Measurements from ENCODE around the gene PPP2R5C. TPM values are rescaled to one million over a fixed set of nuclear protein-coding genes. Genes with fewer than 3 reads are reported as not detected.
"Not testable (repeated sequence)": the region's sequence is repeated elsewhere in the genome, so short reads cannot be mapped to it uniquely, and the experiment has no call there.

Gene PPP2R5C
- total and polyA plus RNA-seq, 2 donors: 144 to 175 TPM

DNA sequence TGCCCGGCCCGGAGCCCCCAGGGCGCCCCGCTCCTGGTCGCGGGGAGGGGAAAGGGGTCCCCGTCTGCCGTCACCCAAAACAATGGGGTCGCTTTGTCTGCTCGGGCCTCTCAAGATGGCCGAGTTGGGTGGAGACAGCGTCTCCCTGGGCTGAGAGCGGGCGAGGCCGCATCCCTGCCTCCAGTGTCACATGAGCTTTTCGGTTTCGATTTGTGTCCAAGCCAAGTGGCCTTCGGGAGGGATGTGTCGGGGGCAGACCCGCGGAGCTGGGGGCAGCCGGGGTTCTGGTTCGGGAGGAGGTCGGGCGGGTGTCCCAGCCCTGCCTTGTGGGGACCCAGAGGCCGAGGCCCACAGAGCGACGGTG, 203.7 kb downstream of the PPP2R5C start:
- H3K4me1 ChIP-seq (ENCODE audit: control insufficient read depth in 2 of 2, insufficient read depth in 2 of 2, low read length in 2 of 2): peaks cover 9 to 10% of the 10 kb centered on the region in 2 donors
- peaks cover 5 to 8% of the 10 kb centered on the region in 2 donors for H3K36me3 ChIP-seq (ENCODE audit: control insufficient read depth in 2 of 2, insufficient read depth in 2 of 2, low read length in 1 of 2)
- DNase-seq (ENCODE audit: low read depth in 6 of 9, low spot score in 9 of 9): peak in 5 of 9 donors; percentile 39 to 74 (median 57)
- peak overlapping the region; percentile 89 to 98 for H3K4me3 ChIP-seq (ENCODE audit: low read length in 2 of 2)
- under 1% methylated on average over 28 of the region's 28 CpGs for WGBS
- peaks cover 0 to 5% of the 10 kb centered on the region in 2 donors for H3K9me3 ChIP-seq (ENCODE audit: control insufficient read depth in 2 of 2, insufficient read depth in 1 of 2, low read length in 1 of 2)
- peak overlapping the region; percentile 67 to 93 for H3K27ac ChIP-seq (ENCODE audit: low read depth in 1 of 2, low read length in 1 of 2)
- H3K27me3 ChIP-seq (ENCODE audit: control insufficient read depth in 2 of 2, insufficient read depth in 1 of 2, low read length in 1 of 2): peaks cover 0 to 2% of the 10 kb centered on the region in 2 donors

GRCh38 chr14:101965770-101966722, 204.5 kb downstream of the PPP2R5C start:
- Histone ChIP-seq H3K9me3 (ENCODE audit: control insufficient read depth in 2 of 2, insufficient read depth in 1 of 2, low read length in 1 of 2) (peaks cover 0 to 4% of the 10 kb centered on the region in 2 donors), H3K27me3 (ENCODE audit: control insufficient read depth in 2 of 2, insufficient read depth in 1 of 2, low read length in 1 of 2) (peaks cover 0 to 2% of the 10 kb centered on the region in 2 donors), H3K4me1 (ENCODE audit: control insufficient read depth in 2 of 2, insufficient read depth in 2 of 2, low read length in 2 of 2) (peaks cover 9 to 10% of the 10 kb centered on the region in 2 donors), H3K27ac (ENCODE audit: low read depth in 1 of 2, low read length in 1 of 2) (no peak overlapping the region), H3K36me3 (ENCODE audit: control insufficient read depth in 2 of 2, insufficient read depth in 2 of 2, low read length in 1 of 2) (peaks cover 6 to 8% of the 10 kb centered on the region in 2 donors), H3K4me3 (ENCODE audit: low read length in 2 of 2) (peak overlapping the region; percentile 89 to 98)
- DNase-seq (ENCODE audit: low read depth in 6 of 9, low spot score in 9 of 9): peak in 1 of 9 donors; percentile 18
- WGBS: 72% methylated on average over 5 of the region's 5 CpGs

DNA sequence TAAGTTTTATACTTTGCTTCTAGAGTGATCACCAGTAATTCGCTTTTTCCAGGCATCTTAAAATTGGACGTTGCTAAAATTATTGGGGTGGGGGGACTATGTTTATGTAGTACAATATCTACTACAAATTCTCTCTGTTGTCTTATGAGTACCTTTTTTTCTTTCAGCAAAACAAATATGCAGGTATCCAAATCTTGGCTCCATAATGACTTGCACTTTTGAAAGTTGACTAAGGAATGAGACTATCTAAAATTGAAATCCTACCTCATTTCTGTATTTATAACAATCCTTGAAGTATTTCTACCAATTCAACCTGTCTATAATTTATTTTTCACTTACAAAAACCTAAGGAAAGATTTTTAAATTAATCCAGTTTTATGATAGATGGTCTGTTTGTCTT, 205.2 kb downstream of the PPP2R5C start:
- H3K4me1 ChIP-seq (ENCODE audit: control insufficient read depth in 2 of 2, insufficient read depth in 2 of 2, low read length in 2 of 2): peaks cover 6 to 10% of the 10 kb centered on the region in 2 donors
- H3K9me3 ChIP-seq (ENCODE audit: control insufficient read depth in 2 of 2, insufficient read depth in 1 of 2, low read length in 1 of 2): no peaks in the 10 kb centered on the region
- H3K27me3 ChIP-seq (ENCODE audit: control insufficient read depth in 2 of 2, insufficient read depth in 1 of 2, low read length in 1 of 2): peaks cover 0 to under 1% of the 10 kb centered on the region in 2 donors
- H3K4me3 ChIP-seq (ENCODE audit: low read length in 2 of 2): no peak overlapping the region
- DNase-seq (ENCODE audit: low read depth in 6 of 9, low spot score in 9 of 9): no peak
- H3K27ac ChIP-seq (ENCODE audit: low read depth in 1 of 2, low read length in 1 of 2): no peak overlapping the region
- H3K36me3 ChIP-seq (ENCODE audit: control insufficient read depth in 2 of 2, insufficient read depth in 2 of 2, low read length in 1 of 2): peaks cover 6 to 8% of the 10 kb centered on the region in 2 donors
- 94% methylated on average over 2 of the region's 2 CpGs for WGBS

DNA sequence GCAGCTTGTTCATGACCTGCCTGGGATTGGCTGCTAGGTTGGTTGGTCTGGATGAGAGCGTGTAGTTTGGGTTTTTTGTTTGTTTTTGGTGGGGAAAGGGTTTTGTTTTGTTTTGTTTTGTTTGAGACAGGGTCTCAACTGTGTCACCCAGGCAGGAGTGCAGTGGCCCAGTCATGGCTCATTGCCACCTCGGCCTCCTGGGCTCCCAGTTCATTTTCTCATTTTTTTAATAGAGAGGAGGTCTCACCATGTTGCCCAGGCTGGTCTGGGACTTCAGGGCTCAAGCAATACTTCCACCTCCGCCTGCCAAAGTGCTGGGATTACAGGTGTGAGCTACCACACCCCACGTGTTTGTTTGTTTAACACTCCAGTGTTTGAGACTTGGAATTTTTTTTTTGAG, 206.7 kb downstream of the PPP2R5C start:
- whole genome bisulfite sequencing: 96% methylated on average over 4 of the region's 4 CpGs
- no peak overlapping the region for H3K27ac ChIP-seq (ENCODE audit: low read depth in 1 of 2, low read length in 1 of 2)
- H3K4me1 ChIP-seq (ENCODE audit: control insufficient read depth in 2 of 2, insufficient read depth in 2 of 2, low read length in 2 of 2): peaks cover 6 to 10% of the 10 kb centered on the region in 2 donors

GRCh38 chr14:101969481-101969880, 208.0 kb downstream of the PPP2R5C start:
- Histone ChIP-seq H3K36me3 (ENCODE audit: control insufficient read depth in 2 of 2, insufficient read depth in 2 of 2, low read length in 1 of 2) (peaks cover 6 to 8% of the 10 kb centered on the region in 2 donors), H3K9me3 (ENCODE audit: control insufficient read depth in 2 of 2, insufficient read depth in 1 of 2, low read length in 1 of 2) (no peaks in the 10 kb centered on the region), H3K4me1 (ENCODE audit: control insufficient read depth in 2 of 2, insufficient read depth in 2 of 2, low read length in 2 of 2) (peaks cover 0 to 10% of the 10 kb centered on the region in 2 donors), H3K27me3 (ENCODE audit: control insufficient read depth in 2 of 2, insufficient read depth in 1 of 2, low read length in 1 of 2) (no peaks in the 10 kb centered on the region), H3K27ac (ENCODE audit: low read depth in 1 of 2, low read length in 1 of 2) (no peak overlapping the region), H3K4me3 (ENCODE audit: low read length in 2 of 2) (no peak overlapping the region)
- WGBS: 89% methylated on average over 9 of the region's 9 CpGs
- no peak for DNase-seq (ENCODE audit: low read depth in 6 of 9, low spot score in 9 of 9)

More for the DNA sequence above, 206.7 kb downstream of the PPP2R5C start:
- Histone ChIP-seq H3K36me3 (ENCODE audit: control insufficient read depth in 2 of 2, insufficient read depth in 2 of 2, low read length in 1 of 2) (peaks cover 6 to 8% of the 10 kb centered on the region in 2 donors), H3K27me3 (ENCODE audit: control insufficient read depth in 2 of 2, insufficient read depth in 1 of 2, low read length in 1 of 2) (no peaks in the 10 kb centered on the region), H3K4me3 (ENCODE audit: low read length in 2 of 2) (no peak overlapping the region), H3K9me3 (ENCODE audit: control insufficient read depth in 2 of 2, insufficient read depth in 1 of 2, low read length in 1 of 2) (no peaks in the 10 kb centered on the region)
- DNase-seq (ENCODE audit: low read depth in 6 of 9, low spot score in 9 of 9): no peak

DNA sequence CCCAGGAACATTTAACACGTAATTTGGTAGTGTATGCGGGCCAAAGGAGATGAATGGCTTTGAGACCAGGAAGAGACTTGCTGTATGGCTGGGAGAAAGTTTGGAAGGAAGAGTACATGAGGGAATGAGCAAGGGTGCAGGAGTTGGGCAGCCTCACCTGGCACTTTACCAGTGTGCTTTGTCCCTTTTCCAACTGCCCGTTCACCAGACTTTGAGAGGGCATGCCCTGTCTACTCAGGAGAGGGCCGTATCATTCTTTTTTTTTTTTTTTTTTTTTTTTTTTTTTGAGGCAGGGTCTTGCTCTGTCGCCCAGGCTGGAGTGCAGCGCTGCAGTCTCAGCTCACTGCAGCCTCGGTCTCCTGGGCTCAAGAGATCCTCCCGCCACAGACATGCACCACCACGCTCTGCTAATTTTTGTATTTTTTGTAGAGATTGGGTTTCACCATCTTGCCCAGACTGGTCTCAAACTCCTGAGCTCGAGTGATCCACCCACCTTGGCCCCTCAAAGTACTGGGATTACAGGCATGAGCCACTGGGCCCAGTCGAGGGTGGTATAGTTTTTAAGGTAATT, 209.4 kb downstream of the PPP2R5C start:
- no peak for DNase-seq (ENCODE audit: low read depth in 6 of 9, low spot score in 9 of 9)
- H3K9me3 ChIP-seq (ENCODE audit: control insufficient read depth in 2 of 2, insufficient read depth in 1 of 2, low read length in 1 of 2): no peaks in the 10 kb centered on the region
- peaks cover 0 to 4% of the 10 kb centered on the region in 2 donors for H3K4me1 ChIP-seq (ENCODE audit: control insufficient read depth in 2 of 2, insufficient read depth in 2 of 2, low read length in 2 of 2)
- no peaks in the 10 kb centered on the region for H3K27me3 ChIP-seq (ENCODE audit: control insufficient read depth in 2 of 2, insufficient read depth in 1 of 2, low read length in 1 of 2)
- 94% methylated on average over 11 of the region's 11 CpGs for WGBS
- no peak overlapping the region for H3K4me3 ChIP-seq (ENCODE audit: low read length in 2 of 2)
- no peak overlapping the region for H3K27ac ChIP-seq (ENCODE audit: low read depth in 1 of 2, low read length in 1 of 2)
- H3K36me3 ChIP-seq (ENCODE audit: control insufficient read depth in 2 of 2, insufficient read depth in 2 of 2, low read length in 1 of 2): peaks cover 9 to 12% of the 10 kb centered on the region in 2 donors

DNA sequence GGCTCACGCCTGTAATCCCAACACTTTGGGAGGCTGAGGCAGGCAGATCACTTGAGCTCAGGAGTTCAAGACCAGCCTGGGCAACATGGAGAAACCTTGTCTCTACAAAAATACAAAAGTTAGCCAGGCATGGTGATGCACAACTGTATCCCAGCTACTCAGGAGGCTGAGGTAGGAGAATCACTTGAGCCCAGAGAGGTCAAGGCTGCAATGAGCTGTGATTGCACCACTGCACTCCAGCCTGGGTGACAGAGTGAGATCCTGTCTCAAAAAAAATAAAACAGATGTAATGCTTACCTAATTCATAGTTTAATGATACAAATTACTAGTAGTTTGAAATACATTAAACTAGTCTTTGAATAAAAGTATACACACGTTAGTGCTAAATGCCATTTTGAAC, 209.9 kb downstream of the PPP2R5C start:
- H3K4me3 ChIP-seq (ENCODE audit: low read length in 2 of 2); DNase-seq (ENCODE audit: low read depth in 6 of 9, low spot score in 9 of 9); H3K4me1 ChIP-seq (ENCODE audit: control insufficient read depth in 2 of 2, insufficient read depth in 2 of 2, low read length in 2 of 2); H3K27ac ChIP-seq (ENCODE audit: low read depth in 1 of 2, low read length in 1 of 2); H3K9me3 ChIP-seq (ENCODE audit: control insufficient read depth in 2 of 2, insufficient read depth in 1 of 2, low read length in 1 of 2); H3K27me3 ChIP-seq (ENCODE audit: control insufficient read depth in 2 of 2, insufficient read depth in 1 of 2, low read length in 1 of 2): not testable (repeated sequence)
- 95% methylated on average over 2 of the region's 2 CpGs for WGBS
- H3K36me3 ChIP-seq (ENCODE audit: control insufficient read depth in 2 of 2, insufficient read depth in 2 of 2, low read length in 1 of 2): peaks cover 11 to 12% of the 10 kb centered on the region in 2 donors

GRCh38 chr14:101972126-101972866, 210.8 kb downstream of the PPP2R5C start:
- WGBS: 94% methylated on average over 10 of the region's 10 CpGs
- Histone ChIP-seq H3K4me3 (ENCODE audit: low read length in 2 of 2) (no peak overlapping the region), H3K36me3 (ENCODE audit: control insufficient read depth in 2 of 2, insufficient read depth in 2 of 2, low read length in 1 of 2) (peaks cover 12 to 19% of the 10 kb centered on the region in 2 donors), H3K27ac (ENCODE audit: low read depth in 1 of 2, low read length in 1 of 2) (no peak overlapping the region), H3K9me3 (ENCODE audit: control insufficient read depth in 2 of 2, insufficient read depth in 1 of 2, low read length in 1 of 2) (no peaks in the 10 kb centered on the region), H3K4me1 (ENCODE audit: control insufficient read depth in 2 of 2, insufficient read depth in 2 of 2, low read length in 2 of 2) (peaks cover 0 to 3% of the 10 kb centered on the region in 2 donors), H3K27me3 (ENCODE audit: control insufficient read depth in 2 of 2, insufficient read depth in 1 of 2, low read length in 1 of 2) (no peaks in the 10 kb centered on the region)
- DNase-seq (ENCODE audit: low read depth in 6 of 9, low spot score in 9 of 9): no peak
